Neutrophil (primary cell): ENCODE results near the gene CBFB.

Source experiments
- H3K27ac ChIP-seq: fragments of 200-600 bp; sonication (generic); 2 replicates; pipeline ENCODE4 v1.5.1; 2016; ENCODE audit warnings: mild to moderate bottlenecking, moderate library complexity
- H3K27me3 ChIP-seq: fragments of 200-600 bp; sonication (generic); 2 replicates; pipeline ENCODE4 v1.6.0; 2016; ENCODE audit warnings: mild to moderate bottlenecking
- H3K36me3 ChIP-seq: fragments of 200-600 bp; sonication (generic); 2 replicates; pipeline ENCODE4 v1.5.1; 2017
- H3K4me1 ChIP-seq, 2 experiments: fragments of 200-600 bp in 1 of 2; sonication (generic) in 1 of 2; 1 replicate in 1 of 2; 2 replicates in 1 of 2; pipeline versions ENCODE4 v1.5.1 to v1.6.1; 2013 to 2016; ENCODE audit warnings: low read depth in 1 of 2, low read length in 1 of 2, mild to moderate bottlenecking in 1 of 2, moderate library complexity in 1 of 2; ENCODE audit not compliant: control insufficient read depth in 1 of 2, insufficient read depth in 1 of 2
- H3K4me3 ChIP-seq, 2 experiments: fragments of 200-600 bp in 1 of 2; sonication (generic) in 1 of 2; 1 replicate in 1 of 2; 2 replicates in 1 of 2; pipeline ENCODE4 v1.5.1; 2013 to 2016; ENCODE audit warnings: low read depth in 1 of 2, low read length in 1 of 2, mild to moderate bottlenecking in 1 of 2, moderate library complexity in 1 of 2
- H3K9me3 ChIP-seq: fragments of 200-600 bp; sonication (generic); 2 replicates; pipeline ENCODE4 v1.5.1; 2016
- CTCF ChIP-seq: fragments of 200-600 bp; sonication (generic); IDR thresholded peaks from 2 replicates; pipeline ENCODE4 v1.5.1; 2016; ENCODE audit warnings: antibody characterized with exemption

Gene CBFB

GRCh38 chr16:67100569-67101310 lies 71.8 kb downstream of the CBFB start:
- no peak overlapping the region for H3K4me3 ChIP-seq
- no peak overlapping the region for H3K27ac ChIP-seq
- TF ChIP-seq CTCF = no peak
- peaks cover 21% of the 10 kb centered on the region for H3K36me3 ChIP-seq
- no peaks in the 10 kb centered on the region for H3K27me3 ChIP-seq
- no peaks in the 10 kb centered on the region for H3K9me3 ChIP-seq
- peaks cover 15% of the 10 kb centered on the region in 2 experiments for H3K4me1 ChIP-seq

GRCh38 chr16:67101311-67102082 lies 72.5 kb downstream of the CBFB start:
- H3K9me3 ChIP-seq = no peaks in the 10 kb centered on the region
- peaks cover 21% of the 10 kb centered on the region for H3K36me3 ChIP-seq
- no peak for TF ChIP-seq CTCF
- no peak overlapping the region for H3K27ac ChIP-seq
- peaks cover 23% of the 10 kb centered on the region in 2 experiments for H3K4me1 ChIP-seq
- no peak overlapping the region for H3K4me3 ChIP-seq
- no peaks in the 10 kb centered on the region for H3K27me3 ChIP-seq

GRCh38 chr16:67104061-67104460 lies 75.1 kb downstream of the CBFB start:
- Histone ChIP-seq H3K9me3 (no peaks in the 10 kb centered on the region), H3K27ac (peak overlapping the region; percentile 77), H3K4me3 (no peak overlapping the region)

GRCh38 chr16:67104845-67105244 lies 75.9 kb downstream of the CBFB start:
- H3K36me3 ChIP-seq = peaks cover 13% of the 10 kb centered on the region
- no peaks in the 10 kb centered on the region for H3K9me3 ChIP-seq
- H3K27me3 ChIP-seq = no peaks in the 10 kb centered on the region
- no peak for TF ChIP-seq CTCF
- peak overlapping the region; percentile 23 to 32 for H3K4me3 ChIP-seq
- H3K27ac ChIP-seq = peak overlapping the region; percentile 77
- peaks cover 32 to 33% of the 10 kb centered on the region in 2 experiments for H3K4me1 ChIP-seq

More at GRCh38 chr16:67104061-67104460, 75.1 kb downstream of the CBFB start:
- H3K27me3 ChIP-seq = no peaks in the 10 kb centered on the region
- no peak for TF ChIP-seq CTCF
- H3K4me1 ChIP-seq = peaks cover 25 to 26% of the 10 kb centered on the region in 2 experiments
- H3K36me3 ChIP-seq = peaks cover 18% of the 10 kb centered on the region

GRCh38 chr16:67105246-67105645 lies 76.3 kb downstream of the CBFB start:
- Histone ChIP-seq H3K27me3 (no peaks in the 10 kb centered on the region), H3K4me3 (peak overlapping the region; percentile 23 to 32), H3K9me3 (no peaks in the 10 kb centered on the region), H3K4me1 (peaks cover 35% of the 10 kb centered on the region in 2 experiments), H3K27ac (peak overlapping the region; percentile 77), H3K36me3 (peaks cover 9% of the 10 kb centered on the region)
- no peak for TF ChIP-seq CTCF
